ACC112 (cell line): ENCODE results near the gene MEF2A.
"Not testable (repeated sequence)": the region's sequence is repeated elsewhere in the genome, so short reads cannot be mapped to it uniquely, and the experiment has no call there.

Source experiments
- H2AFZ ChIP-seq: fragments of 200-600 bp; sonication (generic); one replicate; pipeline ENCODE4 v1.6.0; 2017; ENCODE audit warnings: antibody characterized with exemption, low read length; ENCODE audit not compliant: unreplicated experiment
- H3K27ac ChIP-seq: fragments of 200-600 bp; sonication (generic); 2 replicates; pipeline ENCODE4 v1.5.1; 2014; ENCODE audit warnings: low read depth, mild to moderate bottlenecking, antibody characterized with exemption, low read length, moderate library complexity
- H3K27me3 ChIP-seq: fragments of 200-600 bp; sonication (generic); 2 replicates; pipeline ENCODE4 v1.6.1; 2014; ENCODE audit warnings: mild to moderate bottlenecking, antibody characterized with exemption, low read length, moderate library complexity, mixed read lengths; ENCODE audit not compliant: insufficient read depth
- H3K36me3 ChIP-seq: fragments of 200-600 bp; sonication (generic); 2 replicates; pipeline ENCODE4 v1.6.1; 2016; ENCODE audit warnings: mild to moderate bottlenecking, antibody characterized with exemption, low read length, moderate library complexity, mixed read lengths; ENCODE audit not compliant: insufficient read depth
- H3K4me1 ChIP-seq: fragments of 200-600 bp; sonication (generic); one replicate; pipeline ENCODE4 v1.6.1; 2016; ENCODE audit warnings: low read length, mixed read lengths; ENCODE audit not compliant: insufficient read depth, unreplicated experiment, control insufficient read depth
- H3K4me3 ChIP-seq: fragments of 200-600 bp; sonication (generic); 2 replicates; pipeline ENCODE4 v1.5.1; 2014; ENCODE audit warnings: mild to moderate bottlenecking, low read depth, low read length
- H3K79me2 ChIP-seq: fragments of 200-600 bp; sonication (generic); one replicate; pipeline ENCODE4 v1.6.0; 2016; ENCODE audit warnings: low read length; ENCODE audit not compliant: control insufficient read depth, unreplicated experiment, insufficient read depth

MEF2A gene

GRCh38 chr15:99734575-99734974, 168.8 kb downstream of the MEF2A start:
- Histone ChIP-seq H3K4me3 (no peak overlapping the region), H3K36me3 (no peaks in the 10 kb centered on the region), H3K79me2 (peaks cover 2% of the 10 kb centered on the region), H2AFZ (no peak overlapping the region), H3K27ac (no peak overlapping the region), H3K27me3 (no peaks in the 10 kb centered on the region), H3K4me1 (peaks cover 6% of the 10 kb centered on the region)

DNA sequence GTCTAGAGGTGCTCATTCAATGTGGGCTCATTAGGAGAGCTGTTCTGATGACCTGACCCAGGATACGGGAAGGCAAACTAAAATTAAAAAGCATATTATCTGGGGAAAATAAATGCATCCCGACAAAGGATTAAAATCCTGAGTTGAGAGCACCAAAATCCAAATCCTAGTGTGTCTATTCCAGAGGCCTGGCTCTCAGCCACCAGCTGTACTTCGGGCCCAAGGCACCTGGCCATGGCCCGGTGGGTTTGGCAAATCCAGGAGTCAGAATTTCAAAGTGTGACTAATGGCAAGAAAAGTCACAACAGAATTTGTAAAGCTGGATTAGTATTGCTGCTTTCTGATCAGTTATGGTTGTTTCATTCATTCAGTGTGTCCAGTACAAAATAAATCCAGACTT, 170.1 kb downstream of the MEF2A start:
- H3K27ac ChIP-seq = no peak overlapping the region
- no peak overlapping the region for H3K4me3 ChIP-seq
- no peak overlapping the region for H2AFZ ChIP-seq
- peaks cover 6% of the 10 kb centered on the region for H3K4me1 ChIP-seq
- no peaks in the 10 kb centered on the region for H3K27me3 ChIP-seq
- no peaks in the 10 kb centered on the region for H3K36me3 ChIP-seq
- H3K79me2 ChIP-seq = peaks cover under 1% of the 10 kb centered on the region

DNA sequence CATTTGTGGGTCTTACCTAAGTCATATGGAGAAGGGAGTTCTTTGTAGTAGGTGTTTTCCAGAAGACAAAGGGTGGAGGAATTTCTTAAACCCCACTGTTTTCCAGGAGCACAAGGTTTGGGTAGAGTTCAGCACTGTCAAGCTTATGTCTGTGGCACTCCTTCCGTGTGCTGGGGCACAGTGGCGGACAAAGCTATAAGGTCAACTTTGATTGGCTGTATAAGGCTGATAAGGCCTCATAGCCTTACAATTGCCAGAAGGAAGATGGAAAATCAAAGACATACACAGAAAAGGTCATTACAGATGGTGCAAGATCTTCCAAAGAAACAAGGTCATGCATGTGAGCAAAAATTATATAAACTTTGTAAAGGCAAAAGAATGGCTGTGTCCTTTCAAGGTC, 170.9 kb downstream of the MEF2A start:
- Histone ChIP-seq H2AFZ (no peak overlapping the region), H3K4me1 (peaks cover 5% of the 10 kb centered on the region), H3K79me2 (no peaks in the 10 kb centered on the region), H3K27ac (no peak overlapping the region), H3K27me3 (no peaks in the 10 kb centered on the region), H3K4me3 (no peak overlapping the region), H3K36me3 (no peaks in the 10 kb centered on the region)

DNA sequence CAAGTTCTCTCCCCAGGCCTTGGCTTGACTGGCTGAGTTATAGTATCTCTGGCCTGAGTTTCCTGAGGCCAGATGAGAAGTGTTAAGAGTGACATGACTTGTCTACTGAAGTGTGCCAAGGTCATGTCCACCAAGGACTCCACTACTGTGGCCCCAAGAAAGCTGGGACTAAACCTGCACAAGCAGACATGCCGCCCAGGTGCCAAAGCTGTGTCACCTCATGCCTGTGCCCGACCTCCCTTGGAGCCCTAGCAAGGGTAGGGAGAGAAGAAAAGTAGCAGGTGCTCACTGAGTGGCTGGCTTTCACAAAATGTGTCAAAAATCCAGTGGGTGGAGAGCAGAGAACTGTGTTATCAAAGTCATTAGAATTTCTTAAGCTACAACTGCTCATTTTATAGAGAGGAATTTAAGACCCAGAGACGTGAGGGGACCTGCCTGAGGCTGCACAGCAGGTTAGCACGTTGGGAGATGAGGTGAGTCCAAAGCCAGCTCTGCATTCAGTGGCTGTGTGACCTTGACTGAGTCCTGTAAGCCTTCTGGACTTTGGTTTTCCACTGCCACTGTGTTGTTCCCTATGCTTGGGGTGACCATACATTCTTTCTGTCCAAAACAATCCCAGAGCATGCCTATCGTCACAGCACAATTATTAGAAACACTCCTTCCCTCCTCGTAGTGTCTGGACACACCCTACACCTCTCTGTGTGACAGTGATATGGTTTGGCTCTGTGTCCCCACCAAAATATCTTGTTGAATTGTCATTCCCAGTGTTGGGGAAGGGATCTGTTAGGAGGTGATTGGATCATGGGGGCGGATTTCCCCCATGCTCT, 172.4 kb downstream of the MEF2A start:
- Histone ChIP-seq H3K4me3 (no peak overlapping the region), H3K27ac (no peak overlapping the region), H3K36me3 (no peaks in the 10 kb centered on the region), H3K4me1 (no peaks in the 10 kb centered on the region), H3K27me3 (no peaks in the 10 kb centered on the region), H3K79me2 (no peaks in the 10 kb centered on the region), H2AFZ (no peak overlapping the region)

GRCh38 chr15:99741835-99742234, 176.1 kb downstream of the MEF2A start:
- Histone ChIP-seq H3K36me3 (no peaks in the 10 kb centered on the region), H3K4me3 (no peak overlapping the region), H3K27me3 (no peaks in the 10 kb centered on the region), H3K79me2 (no peaks in the 10 kb centered on the region), H3K4me1 (no peaks in the 10 kb centered on the region), H2AFZ (no peak overlapping the region), H3K27ac (no peak overlapping the region)

GRCh38 chr15:99744142-99744541, 178.4 kb downstream of the MEF2A start:
- Histone ChIP-seq H3K4me1 (no peaks in the 10 kb centered on the region), H3K4me3 (no peak overlapping the region), H2AFZ (no peak overlapping the region), H3K79me2 (no peaks in the 10 kb centered on the region), H3K36me3 (no peaks in the 10 kb centered on the region), H3K27me3 (no peaks in the 10 kb centered on the region), H3K27ac (no peak overlapping the region)

DNA sequence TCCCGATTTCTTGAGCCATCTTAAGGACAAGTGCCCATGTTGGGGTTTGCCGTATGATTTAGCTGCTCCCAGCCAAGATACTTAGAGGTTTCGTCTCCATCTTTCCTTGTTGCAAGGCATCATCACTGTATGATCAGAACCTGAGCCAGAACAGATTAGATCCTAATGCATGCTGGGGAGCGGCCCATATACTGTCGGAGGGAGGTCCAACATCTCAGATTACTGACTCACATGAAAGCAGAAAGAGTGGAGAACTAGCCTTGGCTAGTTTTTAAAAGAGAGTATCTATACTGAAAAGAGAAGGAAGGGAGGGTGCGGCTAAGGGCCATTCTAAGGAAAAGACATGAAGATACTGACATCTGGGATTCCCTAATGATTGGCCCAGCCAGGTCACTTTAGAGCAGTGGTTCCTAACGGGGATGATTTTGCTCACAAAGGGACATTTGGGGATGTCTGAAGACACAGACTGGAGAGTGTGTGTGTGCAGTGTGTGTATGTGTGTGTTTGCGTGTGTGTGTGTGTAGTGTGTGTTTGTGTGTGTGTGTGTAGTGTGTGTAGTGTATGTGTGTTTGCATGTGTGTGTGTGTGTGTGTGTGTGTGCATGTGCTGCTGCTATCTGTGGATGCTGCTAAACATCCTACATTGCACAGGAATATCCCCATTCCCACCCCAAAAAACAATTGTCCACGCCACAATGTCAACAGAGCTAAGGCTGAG, 179.7 kb downstream of the MEF2A start:
- H3K79me2 ChIP-seq = no peaks in the 10 kb centered on the region
- no peak overlapping the region for H3K4me3 ChIP-seq
- H2AFZ ChIP-seq = no peak overlapping the region
- H3K27me3 ChIP-seq = no peaks in the 10 kb centered on the region
- no peaks in the 10 kb centered on the region for H3K4me1 ChIP-seq
- H3K27ac ChIP-seq = no peak overlapping the region
- no peaks in the 10 kb centered on the region for H3K36me3 ChIP-seq

DNA sequence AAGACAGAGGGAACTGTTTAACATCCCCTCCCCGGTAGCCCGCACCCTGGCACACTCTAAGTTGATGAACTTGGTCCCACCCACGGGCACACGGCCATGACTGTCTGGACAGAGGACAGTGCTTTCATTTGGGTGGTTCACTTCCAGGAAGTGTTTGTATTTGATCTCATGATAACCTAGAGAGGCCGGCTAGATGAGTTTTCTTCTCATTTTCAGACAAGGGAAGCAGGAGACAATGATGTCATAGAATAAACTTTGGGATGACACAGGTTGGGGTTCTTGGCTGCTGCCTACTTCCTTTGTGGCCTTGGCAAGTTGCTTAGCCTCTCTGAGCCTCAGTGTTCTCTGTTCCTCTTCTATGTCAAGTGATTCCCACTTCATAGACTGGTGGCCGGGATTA, 183.6 kb downstream of the MEF2A start:
- Histone ChIP-seq H3K4me1 (no peaks in the 10 kb centered on the region), H2AFZ (no peak overlapping the region), H3K27me3 (no peaks in the 10 kb centered on the region), H3K4me3 (no peak overlapping the region), H3K36me3 (no peaks in the 10 kb centered on the region), H3K79me2 (no peaks in the 10 kb centered on the region), H3K27ac (no peak overlapping the region)

DNA sequence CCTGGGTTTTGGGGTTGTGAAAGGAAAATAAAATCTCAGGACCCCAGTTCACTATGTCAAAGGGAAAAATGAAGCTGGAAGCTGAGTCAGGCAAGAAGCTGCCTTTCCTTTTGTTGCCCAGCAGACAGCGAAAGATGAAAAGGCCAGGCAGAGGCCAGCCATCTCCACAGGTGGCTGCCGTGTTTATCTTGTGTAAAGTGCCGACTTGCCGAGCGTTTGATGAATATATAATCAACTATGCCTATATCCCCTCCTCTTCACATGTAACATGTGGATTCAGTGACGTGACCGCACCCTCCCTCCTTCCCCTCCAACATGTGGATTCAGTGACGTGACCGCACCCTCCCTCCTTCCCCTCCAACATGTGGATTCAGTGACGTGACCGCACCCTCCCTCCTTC, 184.5 kb downstream of the MEF2A start:
- H2AFZ ChIP-seq, H3K79me2 ChIP-seq, H3K27me3 ChIP-seq, H3K36me3 ChIP-seq, H3K27ac ChIP-seq, H3K4me3 ChIP-seq, H3K4me1 ChIP-seq: not testable (repeated sequence)

- Histone ChIP-seq H3K27ac (no peak overlapping the region), H3K27me3 (no peaks in the 10 kb centered on the region), H3K4me3 (no peak overlapping the region), H2AFZ (no peak overlapping the region), H3K36me3 (no peaks in the 10 kb centered on the region), H3K4me1 (no peaks in the 10 kb centered on the region), H3K79me2 (no peaks in the 10 kb centered on the region)
Measured at GRCh38 chr15:99752556-99752955, 186.8 kb downstream of the MEF2A start.

GRCh38 chr15:99753066-99753465, 187.3 kb downstream of the MEF2A start:
- no peaks in the 10 kb centered on the region for H3K36me3 ChIP-seq
- no peak overlapping the region for H2AFZ ChIP-seq
- no peaks in the 10 kb centered on the region for H3K27me3 ChIP-seq
- no peaks in the 10 kb centered on the region for H3K4me1 ChIP-seq
- H3K27ac ChIP-seq = no peak overlapping the region
- no peaks in the 10 kb centered on the region for H3K79me2 ChIP-seq
- H3K4me3 ChIP-seq = no peak overlapping the region
